DND-41 (cell line): ENCODE measurements around the gene PADI4.

Experiments used
- EZH2 ChIP-seq: IDR thresholded peaks from 3 replicates; pipeline ENCODE4 v1.6.1; 2012; ENCODE audit warnings: borderline replicate concordance, low read depth, mild to moderate bottlenecking, moderate library complexity, low read length, inconsistent platforms; ENCODE audit not compliant: severe bottlenecking
- TF ChIP-seq, protein P1 (sequence below): IDR thresholded peaks from 2 replicates; pipeline ENCODE4 v1.5.1; 2012; ENCODE audit warnings: borderline replicate concordance, low read length, moderate library complexity, mild to moderate bottlenecking; ENCODE audit not compliant: poor library complexity, severe bottlenecking; ENCODE audit errors: extremely low read depth

DNA sequence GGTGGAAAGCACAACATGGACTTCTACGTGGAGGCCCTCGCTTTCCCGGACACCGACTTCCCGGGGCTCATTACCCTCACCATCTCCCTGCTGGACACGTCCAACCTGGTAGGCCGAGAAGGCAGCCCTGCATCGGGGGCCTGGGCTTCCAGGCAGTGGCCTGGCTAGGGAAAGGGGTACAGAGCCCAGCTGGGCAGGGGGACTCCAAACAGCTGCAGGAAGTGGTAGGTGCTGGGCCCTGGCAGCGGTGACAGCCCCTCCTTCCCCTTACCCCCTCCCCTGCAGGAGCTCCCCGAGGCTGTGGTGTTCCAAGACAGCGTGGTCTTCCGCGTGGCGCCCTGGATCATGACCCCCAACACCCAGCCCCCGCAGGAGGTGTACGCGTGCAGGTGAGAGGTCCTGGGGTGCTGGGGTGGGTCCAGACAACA is 34.0 kb downstream of the PADI4 start:
- TF ChIP-seq, protein P1, sequence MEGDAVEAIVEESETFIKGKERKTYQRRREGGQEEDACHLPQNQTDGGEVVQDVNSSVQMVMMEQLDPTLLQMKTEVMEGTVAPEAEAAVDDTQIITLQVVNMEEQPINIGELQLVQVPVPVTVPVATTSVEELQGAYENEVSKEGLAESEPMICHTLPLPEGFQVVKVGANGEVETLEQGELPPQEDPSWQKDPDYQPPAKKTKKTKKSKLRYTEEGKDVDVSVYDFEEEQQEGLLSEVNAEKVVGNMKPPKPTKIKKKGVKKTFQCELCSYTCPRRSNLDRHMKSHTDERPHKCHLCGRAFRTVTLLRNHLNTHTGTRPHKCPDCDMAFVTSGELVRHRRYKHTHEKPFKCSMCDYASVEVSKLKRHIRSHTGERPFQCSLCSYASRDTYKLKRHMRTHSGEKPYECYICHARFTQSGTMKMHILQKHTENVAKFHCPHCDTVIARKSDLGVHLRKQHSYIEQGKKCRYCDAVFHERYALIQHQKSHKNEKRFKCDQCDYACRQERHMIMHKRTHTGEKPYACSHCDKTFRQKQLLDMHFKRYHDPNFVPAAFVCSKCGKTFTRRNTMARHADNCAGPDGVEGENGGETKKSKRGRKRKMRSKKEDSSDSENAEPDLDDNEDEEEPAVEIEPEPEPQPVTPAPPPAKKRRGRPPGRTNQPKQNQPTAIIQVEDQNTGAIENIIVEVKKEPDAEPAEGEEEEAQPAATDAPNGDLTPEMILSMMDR = no peak
- no peak for TF ChIP-seq EZH2
